GM18526 (cell line): ENCODE results near the gene UBTD1.

Experiments used
- POLR2A ChIP-seq: IDR thresholded peaks from 3 replicates; pipeline ENCODE4 v1.6.1; 2011; ENCODE audit not compliant: insufficient read length; ENCODE audit errors: extremely low read depth

The UBTD1 gene

GRCh38 chr10:97538839-97539238 lies 40.1 kb downstream of the UBTD1 start:
- TF ChIP-seq POLR2A = no peak

DNA sequence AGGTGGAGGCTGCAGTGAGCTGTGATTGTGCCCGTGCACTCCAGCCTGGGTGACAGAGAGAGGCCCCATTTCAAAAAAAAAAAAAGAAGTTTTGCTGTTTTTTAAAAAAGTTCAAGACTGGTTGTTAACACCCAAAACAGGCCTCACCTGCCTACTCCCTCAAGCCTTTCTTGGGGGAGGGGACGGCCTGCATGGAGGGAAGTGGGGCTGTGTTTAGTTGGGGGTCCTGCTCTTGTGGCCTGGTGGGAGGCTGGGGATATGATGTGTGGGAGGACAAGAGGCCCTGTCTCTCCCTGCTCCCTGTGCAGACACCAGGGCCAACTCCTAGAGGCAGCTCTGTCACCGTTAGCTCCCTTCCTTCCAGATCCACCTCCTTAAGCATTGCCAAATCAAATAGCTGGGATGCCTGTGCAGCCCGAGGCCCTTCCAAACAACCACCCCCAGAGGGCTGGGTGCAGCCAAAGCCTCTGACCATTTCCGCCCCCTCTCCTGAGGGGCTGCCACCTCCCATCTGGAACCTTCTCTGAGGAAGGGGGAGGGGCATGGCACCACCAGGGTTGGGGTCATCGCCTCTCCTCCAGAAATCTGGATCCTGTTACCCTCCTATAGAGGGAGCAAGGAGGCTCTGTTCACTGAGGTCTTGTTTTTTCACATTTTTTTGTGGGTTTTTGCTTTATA lies 40.9 kb downstream of the UBTD1 start:
- no peak for TF ChIP-seq POLR2A

- no peak for TF ChIP-seq POLR2A
These were observed 42.2 kb downstream of the UBTD1 start for GRCh38 chr10:97540669-97541500.

DNA sequence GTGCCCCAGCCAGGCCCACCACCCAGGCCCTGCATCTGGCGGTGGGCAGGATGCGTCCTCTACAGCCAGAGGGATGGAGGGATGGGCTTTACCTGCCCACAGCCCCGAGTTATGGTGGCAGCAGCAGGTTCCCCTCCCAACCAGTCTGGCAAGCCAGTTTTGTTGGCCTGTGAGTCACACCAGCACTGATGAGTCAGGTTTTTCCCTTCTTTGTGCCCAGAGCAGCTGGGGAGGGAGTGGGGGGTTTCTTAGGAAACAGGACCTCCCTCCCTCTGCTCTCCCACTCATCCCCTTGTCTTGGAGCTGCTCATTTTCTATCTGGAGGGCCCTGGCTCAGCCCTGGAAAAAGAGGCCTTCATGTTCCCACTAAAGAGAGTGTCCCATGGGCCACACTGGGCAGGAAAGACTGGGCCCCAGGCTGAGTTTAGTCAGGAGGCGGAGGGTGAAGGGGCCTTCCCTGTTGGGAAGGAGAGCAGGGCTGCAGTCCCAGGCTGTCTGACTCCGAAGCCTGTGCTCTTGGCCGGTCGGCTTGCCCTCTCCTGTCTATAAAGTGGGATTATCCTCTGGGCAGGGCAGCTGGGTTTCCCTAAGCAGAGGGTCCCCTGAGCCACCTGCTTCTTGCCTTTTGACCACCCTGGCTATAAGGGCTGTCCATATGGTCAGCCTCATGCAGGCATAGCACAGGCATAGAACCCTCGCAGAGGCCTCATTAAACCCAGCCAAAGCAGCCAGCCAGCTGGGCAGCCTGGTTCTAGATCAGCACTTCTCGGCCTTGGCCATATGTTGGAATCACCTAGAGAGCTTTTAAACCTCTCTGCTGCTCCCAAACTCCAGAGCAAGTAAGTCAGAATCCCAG lies 43.7 kb downstream of the UBTD1 start:
- TF ChIP-seq POLR2A = no peak

DNA sequence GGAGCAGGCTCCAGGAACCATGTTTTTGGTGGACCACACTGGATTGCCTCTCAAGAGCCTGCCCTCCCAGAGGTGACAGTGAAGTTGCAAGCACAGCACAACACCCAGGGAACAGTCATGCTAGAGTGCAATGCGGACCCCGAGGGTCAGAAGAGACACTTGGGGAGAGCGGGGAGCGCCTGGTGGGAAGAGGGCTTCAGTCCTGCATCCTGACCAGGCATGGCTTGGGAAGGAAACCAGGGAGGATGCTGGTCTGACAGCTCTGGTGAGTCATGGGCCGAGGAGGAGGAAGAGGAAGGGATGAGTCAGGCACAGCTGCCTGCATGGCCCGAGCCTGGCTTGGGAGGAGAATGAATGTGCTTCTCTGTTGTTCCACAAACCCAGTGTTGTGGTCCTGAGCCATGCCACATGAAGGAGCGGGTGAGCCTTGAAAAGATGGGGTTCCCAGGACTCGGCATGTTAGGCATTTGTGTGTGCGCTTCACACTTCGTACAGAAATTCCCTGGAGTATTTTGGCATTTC lies 44.4 kb downstream of the UBTD1 start:
- TF ChIP-seq POLR2A = no peak

GRCh38 chr10:97546456-97547270 lies 47.9 kb downstream of the UBTD1 start:
- TF ChIP-seq POLR2A = no peak

DNA sequence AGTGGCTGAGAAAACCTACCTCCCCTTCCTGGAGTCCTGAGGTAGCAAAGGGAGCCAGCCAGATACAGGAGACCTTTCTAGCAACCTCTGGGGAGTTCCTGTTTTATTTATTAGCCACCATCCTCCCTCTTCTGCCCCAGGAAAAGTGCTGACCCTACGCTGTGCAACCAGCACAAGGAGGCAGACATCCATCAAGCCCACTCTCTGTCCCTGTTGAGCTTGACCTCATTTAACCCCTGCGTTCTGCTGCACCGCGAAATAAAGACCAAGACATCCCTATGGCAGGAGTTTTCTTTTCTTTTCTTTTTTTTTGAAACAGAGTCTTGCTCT lies 48.5 kb downstream of the UBTD1 start:
- TF ChIP-seq POLR2A = no peak

GRCh38 chr10:97547962-97548361 lies 49.2 kb downstream of the UBTD1 start:
- no peak for TF ChIP-seq POLR2A

GRCh38 chr10:97548828-97549455 lies 50.2 kb downstream of the UBTD1 start:
- no peak for TF ChIP-seq POLR2A

DNA sequence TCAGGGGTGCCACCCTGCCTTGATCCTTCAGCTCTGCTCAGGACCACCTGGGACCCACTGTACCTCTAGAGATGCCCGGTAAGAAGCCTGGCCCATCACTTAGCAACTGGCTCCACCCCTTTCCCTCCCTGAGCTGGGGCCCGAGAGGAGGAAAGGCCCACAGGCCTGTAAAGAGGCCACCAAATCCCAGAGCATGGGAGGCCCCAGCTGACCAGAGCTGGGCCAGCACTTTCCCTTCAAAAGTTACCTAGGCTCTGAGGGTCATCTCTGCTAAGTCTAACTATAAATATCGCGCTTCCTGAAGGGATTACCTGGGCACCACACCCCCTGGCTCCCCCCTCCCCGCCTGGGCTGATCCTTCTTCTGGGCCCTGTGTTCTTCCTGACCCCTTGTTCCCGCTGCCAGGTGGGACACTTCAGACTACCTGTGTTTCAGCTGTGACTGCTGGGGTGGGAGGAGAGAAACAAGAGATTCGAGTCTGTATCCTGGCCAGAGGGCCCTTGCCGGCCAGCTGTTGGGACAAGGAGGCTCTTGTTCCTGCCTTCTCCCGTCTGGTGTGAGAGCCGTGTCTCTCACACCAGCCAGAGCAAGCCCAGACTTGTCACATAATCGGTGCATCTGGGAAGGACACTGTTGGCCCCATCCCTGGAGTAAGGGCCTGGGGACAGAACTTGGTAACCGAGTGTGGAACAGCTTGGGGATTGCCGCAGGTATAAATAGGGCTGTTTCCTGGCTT lies 51.0 kb downstream of the UBTD1 start:
- no peak for TF ChIP-seq POLR2A

GRCh38 chr10:97550336-97551149 lies 51.8 kb downstream of the UBTD1 start:
- no peak for TF ChIP-seq POLR2A

- TF ChIP-seq POLR2A = no peak
These were observed 52.5 kb downstream of the UBTD1 start for GRCh38 chr10:97551271-97551670.

- no peak for TF ChIP-seq POLR2A
These were observed 54.9 kb downstream of the UBTD1 start for GRCh38 chr10:97553575-97554031.
